ENCODE results near the gene KDM2A. TPM values are rescaled to one million over a fixed set of nuclear protein-coding genes. Genes with fewer than 3 reads are reported as not detected.

KDM2A gene
- total RNA-seq, 4 donors from 2014 or later: 48.2 to 94.9 (median 73.5) TPM

GRCh38 chr11:67247946-67248550 lies 129.0 kb downstream of the KDM2A start:
- H3K4me3 ChIP-seq: no peak overlapping the region
- H3K27me3 ChIP-seq: no peaks in the 10 kb centered on the region
- no peaks in the 10 kb centered on the region for H3K36me3 ChIP-seq
- no peak for TF ChIP-seq POLR2A (IDR thresholded peaks at IDR 0.05)
- no peak overlapping the region for H3K27ac ChIP-seq
- no peaks in the 10 kb centered on the region for H3K9me3 ChIP-seq
- intact Hi-C loops (cut with DNase I; ENCODE audit: low total_unique reads): no loop called here
- no peak for DNase-seq
- no peaks in the 10 kb centered on the region for H3K4me1 ChIP-seq

- Histone ChIP-seq H3K36me3 (no peaks in the 10 kb centered on the region), H3K27me3 (no peaks in the 10 kb centered on the region), H3K4me1 (no peaks in the 10 kb centered on the region), H3K9me3 (no peaks in the 10 kb centered on the region), H3K27ac (no peak overlapping the region), H3K4me3 (no peak overlapping the region)
- TF ChIP-seq CTCF (IDR thresholded peaks at IDR 0.05): no peak
- TF ChIP-seq POLR2A (IDR thresholded peaks at IDR 0.05): no peak
- no peak for DNase-seq
- intact Hi-C loops (cut with DNase I; ENCODE audit: low total_unique reads): no loop called here
Observed at GRCh38 chr11:67248653-67249052, 129.6 kb downstream of the KDM2A start.

DNA sequence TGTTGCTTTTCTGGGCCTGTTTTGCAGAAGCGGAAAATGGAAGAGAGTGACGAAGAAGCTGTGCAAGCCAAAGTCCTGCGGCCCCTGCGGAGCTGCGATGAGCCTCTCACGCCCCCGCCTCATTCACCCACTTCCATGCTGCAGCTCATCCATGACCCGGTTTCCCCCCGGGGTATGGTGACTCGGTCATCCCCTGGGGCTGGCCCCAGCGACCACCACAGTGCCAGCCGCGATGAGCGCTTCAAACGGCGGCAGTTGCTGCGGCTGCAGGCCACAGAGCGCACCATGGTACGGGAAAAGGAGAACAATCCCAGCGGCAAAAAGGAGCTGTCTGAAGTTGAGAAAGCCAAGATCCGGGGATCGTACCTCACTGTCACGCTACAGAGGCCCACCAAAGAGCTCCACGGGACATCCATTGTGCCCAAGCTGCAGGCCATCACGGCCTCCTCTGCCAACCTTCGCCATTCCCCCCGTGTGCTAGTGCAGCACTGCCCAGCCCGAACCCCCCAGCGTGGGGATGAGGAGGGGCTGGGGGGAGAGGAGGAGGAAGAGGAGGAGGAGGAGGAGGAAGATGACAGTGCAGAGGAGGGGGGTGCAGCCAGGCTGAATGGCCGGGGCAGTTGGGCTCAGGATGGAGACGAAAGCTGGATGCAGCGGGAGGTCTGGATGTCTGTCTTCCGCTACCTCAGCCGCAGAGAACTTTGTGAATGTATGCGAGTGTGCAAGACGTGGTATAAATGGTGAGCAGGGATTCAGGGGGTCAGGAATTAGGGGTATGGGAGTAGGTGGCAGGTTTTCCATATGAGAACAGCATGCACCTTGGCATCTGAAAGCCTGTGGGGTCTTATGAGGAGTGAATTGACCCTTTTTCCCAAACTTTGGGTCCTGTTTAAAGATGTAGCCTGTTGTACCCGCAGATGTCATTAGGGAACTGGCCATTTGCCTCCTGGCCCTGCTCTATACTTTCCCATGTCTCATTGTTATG lies 131.3 kb downstream of the KDM2A start:
- Histone ChIP-seq H3K9me3 (no peaks in the 10 kb centered on the region), H3K27me3 (no peaks in the 10 kb centered on the region), H3K4me1 (no peaks in the 10 kb centered on the region), H3K27ac (no peak overlapping the region), H3K36me3 (no peaks in the 10 kb centered on the region), H3K4me3 (no peak overlapping the region)
- TF ChIP-seq POLR2A (IDR thresholded peaks at IDR 0.05) (no peak), CTCF (IDR thresholded peaks at IDR 0.05) (no peak)
- no peak for DNase-seq
- intact Hi-C loops (cut with DNase I; ENCODE audit: low total_unique reads): no loop called here

DNA sequence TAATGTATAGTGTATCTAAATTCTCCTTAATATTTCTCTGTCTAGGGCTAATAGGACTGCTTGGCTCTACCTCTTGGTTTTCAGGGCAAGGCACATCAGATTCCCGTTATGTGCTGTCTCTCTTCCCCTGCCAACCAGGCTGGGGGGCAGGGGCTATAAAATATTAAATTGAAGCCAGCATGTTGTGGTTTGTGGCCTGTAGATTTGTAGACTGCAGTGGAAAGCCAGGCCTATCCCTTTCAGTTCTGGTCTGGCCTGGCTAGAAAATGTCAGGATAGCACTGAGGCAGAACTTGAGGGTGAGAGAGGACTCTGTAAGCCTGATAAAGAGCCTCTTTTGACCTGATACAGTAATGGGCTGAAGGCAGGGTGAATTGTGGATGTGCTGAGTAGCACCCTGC lies 132.8 kb downstream of the KDM2A start:
- no peak overlapping the region for H3K4me3 ChIP-seq
- H3K9me3 ChIP-seq: no peaks in the 10 kb centered on the region
- H3K4me1 ChIP-seq: no peaks in the 10 kb centered on the region
- no peaks in the 10 kb centered on the region for H3K27me3 ChIP-seq
- intact Hi-C loops (cut with DNase I; ENCODE audit: low total_unique reads): no loop called here
- H3K27ac ChIP-seq: no peak overlapping the region
- TF ChIP-seq CTCF (IDR thresholded peaks at IDR 0.05): no peak
- no peak for TF ChIP-seq POLR2A (IDR thresholded peaks at IDR 0.05)
- no peak for DNase-seq
- H3K36me3 ChIP-seq: no peaks in the 10 kb centered on the region

DNA sequence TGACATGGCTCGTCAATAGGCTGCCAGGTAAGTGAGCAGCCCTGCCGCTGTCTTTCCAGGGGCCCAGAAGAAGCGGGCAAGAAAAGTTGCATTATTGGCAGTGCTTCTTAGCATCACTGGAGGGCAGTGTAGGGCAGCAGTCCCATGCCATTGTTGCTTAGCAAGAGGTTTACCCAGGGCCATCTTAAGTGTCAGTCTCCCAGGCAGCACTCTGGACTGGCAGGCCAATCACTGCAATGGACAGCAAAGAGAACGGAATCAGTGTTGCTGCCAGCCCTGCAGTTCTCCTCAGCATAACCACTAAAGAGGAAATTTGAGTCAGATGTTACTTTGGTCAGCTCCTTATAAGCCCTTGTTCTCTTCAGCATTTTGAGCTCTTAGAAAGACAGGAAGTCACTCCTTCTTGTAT lies 133.8 kb downstream of the KDM2A start:
- intact Hi-C loops (cut with DNase I; ENCODE audit: low total_unique reads): no loop called here
- Histone ChIP-seq H3K4me3 (no peak overlapping the region), H3K27ac (no peak overlapping the region), H3K9me3 (no peaks in the 10 kb centered on the region), H3K36me3 (no peaks in the 10 kb centered on the region), H3K4me1 (no peaks in the 10 kb centered on the region), H3K27me3 (no peaks in the 10 kb centered on the region)
- TF ChIP-seq POLR2A (IDR thresholded peaks at IDR 0.05): no peak
- TF ChIP-seq CTCF (IDR thresholded peaks at IDR 0.05): no peak
- DNase-seq: no peak

All from uterus (tissue), 4 donors.